Measurements from ENCODE around the gene RNF220.

The RNF220 gene

GRCh38 chr1:44388551-44388950, 16.5 kb upstream of the RNF220 start:
- Histone ChIP-seq H3K36me3 (ENCODE audit: insufficient read depth, low read length) (no peaks in the 10 kb centered on the region), H3K9me3 (ENCODE audit: insufficient read depth, low read depth, low read length) (no peaks in the 10 kb centered on the region), H3K4me2 (ENCODE audit: low read depth, low read length, poor library complexity, severe bottlenecking) (no peak overlapping the region), H4K20me1 (ENCODE audit: insufficient read depth, low read length, poor library complexity, severe bottlenecking) (no peaks in the 10 kb centered on the region), H3K79me2 (ENCODE audit: insufficient read depth, low read length) (no peaks in the 10 kb centered on the region), H3K9ac (ENCODE audit: low read depth, low read length, poor library complexity, severe bottlenecking) (no peak overlapping the region), H3F3A (ENCODE audit: low read depth) (no peaks in the 10 kb centered on the region), H3K4me1 (ENCODE audit: insufficient read depth, low read length, poor library complexity, severe bottlenecking) (no peaks in the 10 kb centered on the region), H2AFZ (ENCODE audit: low read length) (no peak overlapping the region), H3K9me2 (replicated peaks; ENCODE audit: low read depth, low read length) (no peaks in the 10 kb centered on the region), H3K27me3 (ENCODE audit: insufficient read depth, low read length, poor library complexity, severe bottlenecking) (no peaks in the 10 kb centered on the region), H3K4me3 (ENCODE audit: low read length, poor library complexity, severe bottlenecking) (no peak overlapping the region)
- TF ChIP-seq EZH2phosphoT487 (IDR thresholded peaks at IDR 0.05; ENCODE audit: borderline replicate concordance): no peak
- no peak for TF ChIP-seq CTCF (conservative IDR thresholded peaks at IDR 0.05; ENCODE audit: low read length)

- Histone ChIP-seq H3K9ac (ENCODE audit: low read depth, low read length, poor library complexity, severe bottlenecking) (no peak overlapping the region), H3K4me1 (ENCODE audit: insufficient read depth, low read length, poor library complexity, severe bottlenecking) (no peaks in the 10 kb centered on the region), H3K4me3 (ENCODE audit: low read length, poor library complexity, severe bottlenecking) (no peak overlapping the region), H3K27me3 (ENCODE audit: insufficient read depth, low read length, poor library complexity, severe bottlenecking) (no peaks in the 10 kb centered on the region), H3K36me3 (ENCODE audit: insufficient read depth, low read length) (no peaks in the 10 kb centered on the region), H3K9me2 (replicated peaks; ENCODE audit: low read depth, low read length) (no peaks in the 10 kb centered on the region), H3K9me3 (ENCODE audit: insufficient read depth, low read depth, low read length) (no peaks in the 10 kb centered on the region), H4K20me1 (ENCODE audit: insufficient read depth, low read length, poor library complexity, severe bottlenecking) (no peaks in the 10 kb centered on the region), H3F3A (ENCODE audit: low read depth) (no peaks in the 10 kb centered on the region), H3K4me2 (ENCODE audit: low read depth, low read length, poor library complexity, severe bottlenecking) (no peak overlapping the region), H2AFZ (ENCODE audit: low read length) (no peak overlapping the region), H3K79me2 (ENCODE audit: insufficient read depth, low read length) (no peaks in the 10 kb centered on the region)
- TF ChIP-seq EZH2phosphoT487 (IDR thresholded peaks at IDR 0.05; ENCODE audit: borderline replicate concordance) (no peak), CTCF (conservative IDR thresholded peaks at IDR 0.05; ENCODE audit: low read length) (no peak)
Measured at GRCh38 chr1:44389437-44389836, 15.6 kb upstream of the RNF220 start.

GRCh38 chr1:44390277-44390676, 14.8 kb upstream of the RNF220 start:
- Histone ChIP-seq H4K20me1 (ENCODE audit: insufficient read depth, low read length, poor library complexity, severe bottlenecking) (no peaks in the 10 kb centered on the region), H3K4me1 (ENCODE audit: insufficient read depth, low read length, poor library complexity, severe bottlenecking) (no peaks in the 10 kb centered on the region), H3K79me2 (ENCODE audit: insufficient read depth, low read length) (no peaks in the 10 kb centered on the region), H3K4me2 (ENCODE audit: low read depth, low read length, poor library complexity, severe bottlenecking) (no peak overlapping the region), H3K4me3 (ENCODE audit: low read length, poor library complexity, severe bottlenecking) (no peak overlapping the region), H3K9me3 (ENCODE audit: insufficient read depth, low read depth, low read length) (no peaks in the 10 kb centered on the region), H3K9ac (ENCODE audit: low read depth, low read length, poor library complexity, severe bottlenecking) (no peak overlapping the region), H3K9me2 (replicated peaks; ENCODE audit: low read depth, low read length) (no peaks in the 10 kb centered on the region), H3F3A (ENCODE audit: low read depth) (no peaks in the 10 kb centered on the region), H3K36me3 (ENCODE audit: insufficient read depth, low read length) (no peaks in the 10 kb centered on the region), H3K27me3 (ENCODE audit: insufficient read depth, low read length, poor library complexity, severe bottlenecking) (no peaks in the 10 kb centered on the region), H2AFZ (ENCODE audit: low read length) (no peak overlapping the region)
- TF ChIP-seq CTCF (conservative IDR thresholded peaks at IDR 0.05; ENCODE audit: low read length) (no peak), EZH2phosphoT487 (IDR thresholded peaks at IDR 0.05; ENCODE audit: borderline replicate concordance) (no peak)
